SK-N-SH treated with all-trans-retinoic acid at 6 μM for 48 hours (cell line): ENCODE results near the gene ZFP91.

Experiments
- BACH2 ChIP-seq: fragments of 250-450 bp; sonication (Bioruptor Pico); IDR thresholded peaks from 2 replicates; pipeline ENCODE4 v1.9.0; 2021; ENCODE audit warnings: mild to moderate bottlenecking, borderline replicate concordance
- CREB5 ChIP-seq: fragments of 250-450 bp; sonication (Bioruptor Pico); IDR thresholded peaks from 2 replicates; pipeline ENCODE4 v1.5.1; 2020; ENCODE audit warnings: low read depth, mild to moderate bottlenecking, moderate library complexity
- CSRNP3 ChIP-seq: fragments of 250-450 bp; sonication (Bioruptor Pico); IDR thresholded peaks from 2 replicates; pipeline ENCODE4 v1.5.1; 2021; ENCODE audit warnings: mild to moderate bottlenecking, moderate library complexity
- ESRRG ChIP-seq: fragments of 250-450 bp; sonication (Bioruptor Pico); IDR thresholded peaks from 2 replicates; pipeline ENCODE4 v1.6.1; 2021; ENCODE audit warnings: mild to moderate bottlenecking
- SNAI2 ChIP-seq: fragments of 250-450 bp; sonication (Bioruptor Pico); IDR thresholded peaks from 2 replicates; pipeline ENCODE4 v1.5.0; 2020; ENCODE audit warnings: mild to moderate bottlenecking, moderate library complexity
- TSHZ2 ChIP-seq: fragments of 250-450 bp; sonication (Bioruptor Pico); IDR thresholded peaks from 2 replicates; pipeline ENCODE4 v1.5.0; 2020; ENCODE audit warnings: mild to moderate bottlenecking, moderate library complexity
- ZFP3 ChIP-seq: fragments of 250-450 bp; sonication (Bioruptor Pico); IDR thresholded peaks from 2 replicates; pipeline ENCODE4 v1.5.0; 2020; ENCODE audit warnings: mild to moderate bottlenecking, moderate library complexity

- TF ChIP-seq ESRRG (CRISPR knock-in tag) (no peak), ZFP3 (no peak), CSRNP3 (CRISPR knock-in tag) (no peak), SNAI2 (no peak), TSHZ2 (CRISPR knock-in tag) (no peak), CREB5 (no peak), BACH2 (CRISPR knock-in tag) (no peak)
Observed at GRCh38 chr11:58654079-58654907, 75.4 kb downstream of the ZFP91 start.
